Keratinocyte (primary cell): ENCODE data around the gene COMMD4. TPM values are rescaled to one million over a fixed set of nuclear protein-coding genes. Genes with fewer than 3 reads are reported as not detected.

ENCODE experiments used
- DNase-seq: peaks from one replicate; pipeline ENCODE4 v3.0.0-alpha.2; 2011; ENCODE audit warnings: low read depth, missing footprints, low spot score
- FAIRE-seq: peaks from 2 replicates; lab custom pipeline; 2011; peaks lifted over from hg19 to GRCh38; lab: Jason Lieb, UNC
- H2AFZ ChIP-seq: 2 replicates; pipeline ENCODE4 v1.6.0; 2012; ENCODE audit warnings: low read length, control low read depth, inconsistent platforms; ENCODE audit not compliant: control insufficient read depth
- H3K27ac ChIP-seq: 2 replicates; pipeline ENCODE4 v1.5.1; 2011; ENCODE audit warnings: low read length; ENCODE audit not compliant: control insufficient read depth, insufficient read depth
- H3K27me3 ChIP-seq: 3 replicates; pipeline ENCODE4 v1.6.0; 2011; ENCODE audit warnings: low read length; ENCODE audit not compliant: control insufficient read depth, insufficient read depth; ENCODE audit errors: extremely low read depth
- H3K36me3 ChIP-seq, 2 experiments: 2 replicates in 1 of 2; 3 replicates in 1 of 2; pipeline ENCODE4 v1.5.1; 2011; ENCODE audit warnings: low read length in 2 of 2, mild to moderate bottlenecking in 1 of 2; ENCODE audit not compliant: control insufficient read depth in 2 of 2, insufficient read depth in 2 of 2; ENCODE audit errors: extremely low read depth in 1 of 2
- H3K4me1 ChIP-seq: 3 replicates; pipeline ENCODE4 v1.5.1; 2011; ENCODE audit warnings: low read length; ENCODE audit not compliant: control insufficient read depth, insufficient read depth; ENCODE audit errors: extremely low read depth
- H3K4me2 ChIP-seq: 3 replicates; pipeline ENCODE4 v1.6.0; 2011; ENCODE audit warnings: low read depth, low read length; ENCODE audit not compliant: control insufficient read depth, insufficient read depth; ENCODE audit errors: extremely low read depth
- H3K4me3 ChIP-seq, 3 experiments: fragments of 200-600 bp in 1 of 3; sonication (generic) in 1 of 3; 2 replicates in 2 of 3; 3 replicates in 1 of 3; pipeline ENCODE4 v1.5.1; 2011 to 2016; ENCODE audit warnings: low read length in 3 of 3, mild to moderate bottlenecking in 3 of 3, control low read depth in 2 of 3, inconsistent platforms in 1 of 3, low read depth in 1 of 3, mixed read lengths in 1 of 3, mixed run types in 1 of 3, moderate library complexity in 1 of 3; ENCODE audit not compliant: control insufficient read depth in 2 of 3, insufficient read depth in 2 of 3; ENCODE audit errors: extremely low read depth in 1 of 3
- H3K79me2 ChIP-seq: 2 replicates; pipeline ENCODE4 v1.6.0; 2012; ENCODE audit warnings: low read length; ENCODE audit not compliant: control insufficient read depth, insufficient read depth
- H3K9ac ChIP-seq: 3 replicates; pipeline ENCODE4 v1.6.0; 2011; ENCODE audit warnings: low read length; ENCODE audit not compliant: control insufficient read depth, insufficient read depth; ENCODE audit errors: extremely low read depth
- H3K9me1 ChIP-seq: 3 replicates; pipeline ENCODE4 v1.6.0; 2011; ENCODE audit warnings: low read length; ENCODE audit not compliant: control insufficient read depth, insufficient read depth; ENCODE audit errors: extremely low read depth
- H3K9me3 ChIP-seq: 2 replicates; pipeline ENCODE4 v1.5.1; 2012; ENCODE audit warnings: low read depth, low read length; ENCODE audit not compliant: control insufficient read depth
- H4K20me1 ChIP-seq: 3 replicates; pipeline ENCODE4 v1.6.0; 2011; ENCODE audit warnings: low read length; ENCODE audit not compliant: control insufficient read depth, insufficient read depth; ENCODE audit errors: extremely low read depth
- CTCF ChIP-seq, 3 experiments: IDR thresholded peaks in 1 of 3; conservative IDR thresholded peaks in 1 of 3; optimal IDR thresholded peaks in 1 of 3; 2 replicates in 2 of 3; 3 replicates in 1 of 3; pipeline versions ENCODE3 to v1.5.1; 2011; ENCODE audit warnings: low read length in 3 of 3, mild to moderate bottlenecking in 3 of 3, moderate library complexity in 2 of 3, control low read depth in 1 of 3, inconsistent platforms in 1 of 3; ENCODE audit not compliant: insufficient read depth in 2 of 3; ENCODE audit errors: extremely low read depth in 1 of 3
- EZH2 ChIP-seq: IDR thresholded peaks from one replicate; pipeline ENCODE4 v1.6.1; 2012; ENCODE audit warnings: inconsistent platforms, mild to moderate bottlenecking, low read length, moderate library complexity
- dilution Hi-C: fragments of 300-500 bp; cut with MboI; formaldehyde crosslinking; loops from one replicate; pipeline ENCODE4 v1.7.0; 2020; ENCODE audit warnings: low sequenced_read_pairs; ENCODE audit not compliant: extremely low pct_ligation_motif_present
- polyA plus RNA-seq, 5 experiments: library from polyadenylated mRNA; depleted of rRNA in 3 of 5; stranded (reverse) in 3 of 5; stranded (forward) in 1 of 5; unstranded in 1 of 5; fragments of >200 nt; gene quantifications; 1 replicate in 1 of 5; 2 replicates in 3 of 5; 3 replicates in 1 of 5; pipeline versions ENCODE4 v1.2.1 to v1.2.3, GENCODE V29; 2011 to 2012; ENCODE audit warnings: missing spikeins in 2 of 5, low read depth in 1 of 5, low replicate concordance in 1 of 5

COMMD4 gene
- polyA plus RNA-seq, 1 donor (not counting 4 experiments of a cell fraction or from before 2014, with no cell fraction given), result 48.2 TPM

- peak overlapping the region; percentile 61 for H3K9ac ChIP-seq
- FAIRE-seq, result no peak
Measured at GRCh38 chr15:75347222-75348033, 11.6 kb downstream of the COMMD4 start.

GRCh38 chr15:75348034-75348561 is 12.2 kb downstream of the COMMD4 start:
- H3K4me2 ChIP-seq, result peak overlapping the region; percentile 83
- peaks cover 7% of the 10 kb centered on the region for H3K4me1 ChIP-seq
- H3K9me1 ChIP-seq, result no peaks in the 10 kb centered on the region
- no peak overlapping the region for H3K27ac ChIP-seq
- no peak for DNase-seq
- no peaks in the 10 kb centered on the region for H4K20me1 ChIP-seq
- H3K9me3 ChIP-seq, result no peaks in the 10 kb centered on the region
- peak overlapping the region; percentile 61 for H3K9ac ChIP-seq
- no peak for FAIRE-seq
- H3K79me2 ChIP-seq, result no peaks in the 10 kb centered on the region
- peaks cover 2 to 3% of the 10 kb centered on the region in 2 experiments for H3K36me3 ChIP-seq
- no peak for TF ChIP-seq EZH2
- no peak for TF ChIP-seq CTCF (optimal IDR thresholded peaks at IDR 0.05 in 1 of 3, IDR thresholded peaks at IDR 0.05 in 1 of 3, conservative IDR thresholded peaks at IDR 0.05 in 1 of 3; ENCODE audit: extremely low read depth in 1 of 3, insufficient read depth in 2 of 3, low read length in 3 of 3)
- H3K27me3 ChIP-seq, result peaks cover 12% of the 10 kb centered on the region
- peak overlapping the region; percentile 78 for H2AFZ ChIP-seq
- peak overlapping the region; percentile 70 to 78 (median 72) for H3K4me3 ChIP-seq
- dilution Hi-C loops, result no loop called here

More at GRCh38 chr15:75347222-75348033, 11.6 kb downstream of the COMMD4 start:
- Histone ChIP-seq H3K9me1 (no peaks in the 10 kb centered on the region), H3K9me3 (no peaks in the 10 kb centered on the region), H3K4me2 (peak overlapping the region; percentile 83), H2AFZ (peak overlapping the region; percentile 78), H3K79me2 (no peaks in the 10 kb centered on the region), H3K36me3 (peaks cover 0 to 3% of the 10 kb centered on the region in 2 experiments), H3K27me3 (peaks cover 12% of the 10 kb centered on the region), H3K4me3 (peak overlapping the region; percentile 70 to 78 (median 72)), H3K4me1 (peaks cover 7% of the 10 kb centered on the region), H3K27ac (no peak overlapping the region), H4K20me1 (no peaks in the 10 kb centered on the region)
- DNase-seq, result no peak
- TF ChIP-seq EZH2, result no peak
- no peak for TF ChIP-seq CTCF (optimal IDR thresholded peaks at IDR 0.05 in 1 of 3, IDR thresholded peaks at IDR 0.05 in 1 of 3, conservative IDR thresholded peaks at IDR 0.05 in 1 of 3; ENCODE audit: extremely low read depth in 1 of 3, insufficient read depth in 2 of 3, low read length in 3 of 3)
- dilution Hi-C loops, result no loop called here
